Thymus (tissue), 11 donors: ENCODE results near the gene ASIP. TPM values are rescaled to one million over a fixed set of nuclear protein-coding genes. Genes with fewer than 3 reads are reported as not detected.
"Not testable (repeated sequence)": the region's sequence is repeated elsewhere in the genome, so short reads cannot be mapped to it uniquely, and the experiment has no call there.

Experiments used
- DNase-seq, 9 donors: peaks; one replicate each; pipeline ENCODE4 v3.0.0-alpha.2; 2013; ENCODE audit warnings: low spot score in 9 of 9, low read depth in 6 of 9, missing footprints in 1 of 9
- H3K27ac ChIP-seq, 2 donors: one replicate each; pipeline ENCODE4 v1.5.1; 2013; ENCODE audit warnings: control low read depth in 1 of 2, low read depth in 1 of 2, low read length in 1 of 2, mild to moderate bottlenecking in 1 of 2, moderate library complexity in 1 of 2
- H3K27me3 ChIP-seq, 2 donors: one replicate each; pipeline ENCODE4 v1.5.1; 2013; ENCODE audit warnings: low read length in 1 of 2; ENCODE audit not compliant: control insufficient read depth in 2 of 2, insufficient read depth in 1 of 2
- H3K36me3 ChIP-seq, 2 donors: one replicate each; pipeline ENCODE4 v1.5.1; 2013; ENCODE audit warnings: low read length in 1 of 2, mild to moderate bottlenecking in 1 of 2, moderate library complexity in 1 of 2; ENCODE audit not compliant: control insufficient read depth in 2 of 2, insufficient read depth in 2 of 2
- H3K4me1 ChIP-seq, 2 donors: one replicate each; pipeline ENCODE4 v1.5.1; 2013; ENCODE audit warnings: low read length in 2 of 2; ENCODE audit not compliant: control insufficient read depth in 2 of 2, insufficient read depth in 2 of 2
- H3K4me3 ChIP-seq, 2 donors: one replicate each; pipeline ENCODE4 v1.5.1; 2013; ENCODE audit warnings: low read length in 2 of 2, control low read depth in 1 of 2, mild to moderate bottlenecking in 1 of 2
- H3K9me3 ChIP-seq, 2 donors: one replicate each; pipeline ENCODE4 v1.5.1; 2013; ENCODE audit warnings: low read length in 1 of 2, mild to moderate bottlenecking in 1 of 2; ENCODE audit not compliant: control insufficient read depth in 2 of 2, insufficient read depth in 1 of 2
- WGBS: extraction: QIAGEN DNeasy Blood & Tissue Kit; methylation state at CpG from one replicate; pipeline ENCODE4 v1.1.7; 2013; 5-methylcytosine and 5-hydroxymethylcytosine counted together
- polyA plus RNA-seq: library from polyadenylated mRNA; stranded (reverse); fragments of 200-250 nt; gene quantifications from one replicate; pipeline ENCODE4 v1.2.3, GENCODE V29; 2013
- total RNA-seq: library from RNA; stranded (reverse); fragments of 120-200 nt; gene quantifications from one replicate; pipeline ENCODE4 v1.2.4, GENCODE V29; 2013
- donor health status: healthy.

ASIP gene
- total and polyA plus RNA-seq, 2 donors: 0.09 to 1.8 TPM

- Histone ChIP-seq H3K27ac (no peak overlapping the region), H3K4me1 (no peaks in the 10 kb centered on the region), H3K36me3 (no peaks in the 10 kb centered on the region), H3K27me3 (no peaks in the 10 kb centered on the region), H3K9me3 (no peaks in the 10 kb centered on the region), H3K4me3 (no peak overlapping the region)
- no peak for DNase-seq
Measured at GRCh38 chr20:34233687-34234086, 7.5 kb upstream of the ASIP start.

- WGBS: 99% methylated on average over 2 of the region's 2 CpGs
- no peak overlapping the region for H3K27ac ChIP-seq
Measured at GRCh38 chr20:34235875-34236274, 5.3 kb upstream of the ASIP start.

GRCh38 chr20:34237942-34238341, 3.3 kb upstream of the ASIP start:
- no peak for DNase-seq

More at GRCh38 chr20:34235875-34236274, 5.3 kb upstream of the ASIP start:
- H3K27me3 ChIP-seq: no peaks in the 10 kb centered on the region
- no peak overlapping the region for H3K4me3 ChIP-seq
- H3K36me3 ChIP-seq: no peaks in the 10 kb centered on the region
- DNase-seq: no peak
- peaks cover 10 to 14% of the 10 kb centered on the region in 2 donors for H3K4me1 ChIP-seq
- no peaks in the 10 kb centered on the region for H3K9me3 ChIP-seq

GRCh38 chr20:34240121-34240520, 1.1 kb upstream of the ASIP start:
- H3K4me3 ChIP-seq: no peak overlapping the region
- DNase-seq: no peak
- H3K4me1 ChIP-seq: peaks cover 15 to 20% of the 10 kb centered on the region in 2 donors
- no peak overlapping the region for H3K27ac ChIP-seq
- no peaks in the 10 kb centered on the region for H3K27me3 ChIP-seq
- H3K9me3 ChIP-seq: no peaks in the 10 kb centered on the region
- WGBS: 99% methylated on average over 1 of the region's 1 CpG
- no peaks in the 10 kb centered on the region for H3K36me3 ChIP-seq

More at GRCh38 chr20:34237942-34238341, 3.3 kb upstream of the ASIP start:
- H3K4me3 ChIP-seq: no peak overlapping the region
- 92% methylated on average over 2 of the region's 2 CpGs for WGBS
- peaks cover 15 to 20% of the 10 kb centered on the region in 2 donors for H3K4me1 ChIP-seq
- no peak overlapping the region for H3K27ac ChIP-seq
- no peaks in the 10 kb centered on the region for H3K9me3 ChIP-seq
- no peaks in the 10 kb centered on the region for H3K36me3 ChIP-seq
- H3K27me3 ChIP-seq: no peaks in the 10 kb centered on the region

GRCh38 chr20:34242015-34242414, 792 bp downstream of the ASIP start:
- peaks cover 15 to 20% of the 10 kb centered on the region in 2 donors for H3K4me1 ChIP-seq
- not testable (repeated sequence) for H3K9me3 ChIP-seq, DNase-seq, H3K36me3 ChIP-seq, H3K27me3 ChIP-seq, H3K4me3 ChIP-seq, H3K27ac ChIP-seq
- WGBS: 95% methylated on average over 4 of the region's 4 CpGs

- Histone ChIP-seq H3K27me3 (no peaks in the 10 kb centered on the region), H3K27ac (no peak overlapping the region), H3K4me3 (no peak overlapping the region), H3K9me3 (no peaks in the 10 kb centered on the region), H3K4me1 (peaks cover 15 to 20% of the 10 kb centered on the region in 2 donors), H3K36me3 (no peaks in the 10 kb centered on the region)
- DNase-seq: no peak
- WGBS: 96% methylated on average over 1 of the region's 1 CpG
Measured at GRCh38 chr20:34242879-34243278, 1.7 kb downstream of the ASIP start.

GRCh38 chr20:34243377-34243776, 2.2 kb downstream of the ASIP start:
- H3K4me1 ChIP-seq: peaks cover 15 to 20% of the 10 kb centered on the region in 2 donors
- WGBS: 96% methylated on average over 3 of the region's 3 CpGs
- no peaks in the 10 kb centered on the region for H3K27me3 ChIP-seq

GRCh38 chr20:34246126-34246626, 5.0 kb downstream of the ASIP start:
- no peak for DNase-seq
- Histone ChIP-seq H3K4me3 (no peak overlapping the region), H3K27me3 (no peaks in the 10 kb centered on the region), H3K4me1 (peaks cover 2 to 12% of the 10 kb centered on the region in 2 donors), H3K36me3 (no peaks in the 10 kb centered on the region), H3K27ac (no peak overlapping the region), H3K9me3 (no peaks in the 10 kb centered on the region)
- WGBS: 96% methylated on average over 2 of the region's 2 CpGs

More at GRCh38 chr20:34243377-34243776, 2.2 kb downstream of the ASIP start:
- Histone ChIP-seq H3K4me3 (no peak overlapping the region), H3K9me3 (no peaks in the 10 kb centered on the region), H3K36me3 (no peaks in the 10 kb centered on the region), H3K27ac (no peak overlapping the region)
- DNase-seq: no peak

- no peaks in the 10 kb centered on the region for H3K27me3 ChIP-seq
- no peaks in the 10 kb centered on the region for H3K36me3 ChIP-seq
- peak overlapping the region in 1 of 2 donors; percentile 11 for H3K27ac ChIP-seq
- H3K4me1 ChIP-seq: peaks cover 0 to 9% of the 10 kb centered on the region in 2 donors
- peak in 6 of 9 donors; percentile 21 to 71 (median 34) for DNase-seq
- 45% methylated on average over 6 of the region's 6 CpGs for WGBS
- H3K4me3 ChIP-seq: no peak overlapping the region
- no peaks in the 10 kb centered on the region for H3K9me3 ChIP-seq
Measured at GRCh38 chr20:34249291-34249690, 8.1 kb downstream of the ASIP start.
